SK-N-DZ (cell line): ENCODE results near the gene PDILT. TPM values are rescaled to one million over a fixed set of nuclear protein-coding genes. Genes with fewer than 3 reads are reported as not detected.
"Not testable (repeated sequence)": the region's sequence is repeated elsewhere in the genome, so short reads cannot be mapped to it uniquely, and the experiment has no call there.

Experiments
- DNase-seq: peaks from one replicate; pipeline ENCODE4 v3.0.0-alpha.2; 2015; ENCODE audit warnings: low spot score
- polyA plus RNA-seq, 2 experiments: library from polyadenylated mRNA; depleted of rRNA; stranded (reverse); fragments of >200 nt; gene quantifications; 2 replicates each; pipeline ENCODE4 v1.2.3, GENCODE V29; 2014

PDILT gene, protein sequence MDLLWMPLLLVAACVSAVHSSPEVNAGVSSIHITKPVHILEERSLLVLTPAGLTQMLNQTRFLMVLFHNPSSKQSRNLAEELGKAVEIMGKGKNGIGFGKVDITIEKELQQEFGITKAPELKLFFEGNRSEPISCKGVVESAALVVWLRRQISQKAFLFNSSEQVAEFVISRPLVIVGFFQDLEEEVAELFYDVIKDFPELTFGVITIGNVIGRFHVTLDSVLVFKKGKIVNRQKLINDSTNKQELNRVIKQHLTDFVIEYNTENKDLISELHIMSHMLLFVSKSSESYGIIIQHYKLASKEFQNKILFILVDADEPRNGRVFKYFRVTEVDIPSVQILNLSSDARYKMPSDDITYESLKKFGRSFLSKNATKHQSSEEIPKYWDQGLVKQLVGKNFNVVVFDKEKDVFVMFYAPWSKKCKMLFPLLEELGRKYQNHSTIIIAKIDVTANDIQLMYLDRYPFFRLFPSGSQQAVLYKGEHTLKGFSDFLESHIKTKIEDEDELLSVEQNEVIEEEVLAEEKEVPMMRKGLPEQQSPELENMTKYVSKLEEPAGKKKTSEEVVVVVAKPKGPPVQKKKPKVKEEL
- polyA plus RNA-seq (2014; cell fraction: cytosol; rRNA removed), result not detected in 2 replicates
- polyA plus RNA-seq (2014; cell fraction: nucleus; rRNA removed), result not detected in 2 replicates

DNA sequence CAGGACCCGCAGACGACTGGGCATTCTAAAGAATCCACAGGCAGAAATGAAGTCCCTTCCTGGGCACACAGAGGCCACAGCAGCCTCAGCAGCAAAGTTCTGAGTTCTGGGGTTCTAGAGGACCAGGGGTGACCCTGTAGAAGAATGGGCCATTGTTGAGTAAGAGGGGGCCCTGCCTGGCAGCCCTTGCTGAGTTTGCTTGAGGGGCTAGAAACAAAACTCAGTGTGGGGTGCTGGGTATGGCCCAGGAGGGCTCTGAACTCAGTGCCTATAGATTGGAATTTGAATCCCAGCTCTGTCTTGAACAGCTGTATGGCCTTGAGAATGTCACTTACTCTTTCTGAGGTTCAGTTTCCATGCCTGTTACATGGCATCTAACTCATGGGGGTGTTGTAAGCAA lies at the start of gene PDILT:
Gene PDILT, minus strand, starts transcription at position 101 of the 400 bp plus-strand sequence. CDS start 5,437 bp downstream, outside the sequence.
- DNase-seq, result no peak

DNA sequence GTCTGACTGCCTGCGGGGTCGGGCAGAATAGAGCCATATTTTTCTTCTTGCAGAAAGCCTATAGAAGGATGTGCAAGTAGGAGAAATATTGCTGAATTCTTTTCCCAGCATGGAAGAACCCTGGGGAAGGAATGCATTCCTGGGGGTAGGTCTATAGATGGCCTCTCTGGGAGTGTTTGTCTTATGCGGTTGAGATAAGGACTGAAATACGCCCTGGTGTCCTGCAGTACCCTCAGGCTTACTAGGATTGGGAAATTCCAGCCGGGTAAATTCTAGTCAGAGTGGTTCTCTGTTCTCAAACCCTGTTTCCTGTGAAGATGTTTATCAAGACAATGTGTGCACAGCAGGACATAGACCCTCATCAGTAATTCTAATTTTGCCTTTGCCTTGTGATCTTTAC lies 49.1 kb upstream of the PDILT start:
- not testable (repeated sequence) for DNase-seq

DNA sequence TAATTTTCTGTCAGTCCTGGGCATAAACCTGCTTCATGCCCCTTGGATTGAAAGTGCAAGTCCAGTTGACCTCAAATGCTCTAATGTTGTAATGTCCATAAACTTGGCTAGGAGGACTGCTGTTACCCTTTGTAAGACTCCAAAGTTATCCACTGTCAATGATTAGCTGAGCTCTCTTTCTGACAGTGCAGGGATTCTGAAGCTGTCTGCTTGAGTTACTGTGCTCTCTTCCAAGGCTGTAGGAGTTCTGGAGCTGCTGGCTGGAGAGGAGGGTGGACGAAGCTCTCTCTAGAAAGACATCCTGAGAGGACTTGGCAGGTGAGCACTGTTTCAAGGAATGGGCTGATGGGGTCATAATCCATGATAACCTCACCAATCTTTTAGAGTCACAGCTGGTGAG lies 46.8 kb upstream of the PDILT start, which contains the start of gene ACSM2A:
Gene ACSM2A, plus strand, starts transcription at position 158 of the 400 bp plus-strand sequence. CDS start 8,594 bp downstream, outside the sequence.
- not testable (repeated sequence) for DNase-seq

DNA sequence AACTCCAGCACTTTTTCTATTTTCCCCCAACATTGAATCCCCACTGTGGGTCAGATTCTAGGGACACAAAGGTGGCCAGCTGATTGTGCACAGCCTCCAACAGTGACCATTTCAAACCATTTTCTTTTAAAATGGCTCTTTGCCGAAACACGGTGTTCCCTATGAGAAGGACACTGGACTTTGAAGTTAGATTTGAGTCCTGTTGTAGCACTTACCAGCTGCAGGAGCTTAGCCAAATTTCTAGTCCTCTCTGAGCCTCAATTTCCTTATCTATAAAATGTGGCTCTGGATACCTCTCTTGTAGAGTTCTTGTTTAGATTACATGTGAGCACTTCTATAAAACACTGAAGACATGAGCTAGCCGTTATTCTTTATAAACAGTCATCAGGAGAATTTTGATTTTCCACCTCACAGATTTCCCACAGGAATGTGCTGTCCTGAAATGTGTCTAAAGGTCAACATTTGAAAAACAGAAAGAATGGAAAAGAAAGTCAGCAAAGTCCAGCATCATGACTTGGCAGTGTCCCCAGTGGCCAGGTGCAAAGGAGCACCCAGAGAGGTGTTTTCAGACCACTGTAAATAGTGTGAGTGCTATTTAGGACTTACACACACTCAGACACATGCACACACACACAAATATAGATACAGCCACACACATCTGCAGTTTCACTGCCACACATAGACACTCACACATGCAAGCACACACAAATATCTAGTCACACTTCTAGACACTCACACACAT lies 42.3 kb upstream of the PDILT start:
- not testable (repeated sequence) for DNase-seq

DNA sequence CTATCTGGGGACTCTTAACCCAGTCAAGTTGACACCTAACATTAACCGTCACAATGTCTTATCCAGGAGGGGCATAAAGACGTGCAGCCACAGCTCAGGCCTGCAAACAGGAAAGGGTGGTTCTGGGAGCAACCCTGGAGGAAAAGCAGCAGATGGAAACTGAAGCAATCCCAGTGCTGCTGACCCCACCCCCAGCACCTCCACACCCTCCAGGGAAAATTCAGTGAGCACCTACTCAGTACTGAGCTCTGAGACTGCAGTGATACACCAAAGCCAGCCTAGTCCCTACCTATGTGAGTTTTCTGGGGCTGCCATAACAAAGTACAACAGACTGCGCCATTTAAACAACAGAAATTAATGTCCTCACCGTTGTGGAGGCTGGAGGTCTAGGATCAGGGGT lies 37.3 kb upstream of the PDILT start:
- not testable (repeated sequence) for DNase-seq

DNA sequence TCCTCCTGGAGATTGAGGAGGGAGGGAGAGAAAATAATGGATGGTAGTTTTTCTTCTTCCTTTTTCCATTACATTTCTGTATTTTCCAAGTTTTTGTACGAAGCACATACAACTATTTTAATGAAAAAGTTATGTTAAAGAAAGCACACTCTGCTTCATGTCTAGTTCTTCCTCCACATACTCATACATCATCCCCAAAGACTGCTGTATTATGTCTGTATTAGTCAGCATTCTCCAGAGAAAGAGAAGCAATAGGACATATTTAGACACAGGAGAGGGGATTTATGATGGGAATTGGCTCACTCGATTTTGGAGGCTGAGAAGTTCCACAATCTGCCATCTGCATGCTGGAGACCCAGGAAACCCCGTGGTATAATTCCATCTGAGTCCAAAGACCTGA lies 36.7 kb upstream of the PDILT start:
- no peak for DNase-seq

DNA sequence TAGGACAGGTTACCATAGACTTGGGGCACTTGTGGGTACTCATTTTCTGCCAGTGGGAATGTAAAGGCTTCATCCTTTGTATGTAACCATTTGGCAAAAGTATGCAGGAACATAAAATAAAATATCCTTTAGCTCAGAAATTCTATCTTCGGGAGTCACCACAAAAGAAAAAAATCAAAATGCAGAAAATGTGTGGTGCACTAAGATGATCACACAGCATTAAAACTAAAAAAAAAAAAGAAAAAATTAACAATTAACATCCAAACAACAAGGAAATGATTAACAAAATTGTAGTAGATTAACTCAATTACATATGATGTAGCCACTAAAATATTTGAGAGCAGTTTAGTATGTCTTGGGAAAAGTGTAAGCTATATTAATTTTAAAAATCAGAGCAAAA lies 36.2 kb upstream of the PDILT start:
- DNase-seq, result not testable (repeated sequence)

DNA sequence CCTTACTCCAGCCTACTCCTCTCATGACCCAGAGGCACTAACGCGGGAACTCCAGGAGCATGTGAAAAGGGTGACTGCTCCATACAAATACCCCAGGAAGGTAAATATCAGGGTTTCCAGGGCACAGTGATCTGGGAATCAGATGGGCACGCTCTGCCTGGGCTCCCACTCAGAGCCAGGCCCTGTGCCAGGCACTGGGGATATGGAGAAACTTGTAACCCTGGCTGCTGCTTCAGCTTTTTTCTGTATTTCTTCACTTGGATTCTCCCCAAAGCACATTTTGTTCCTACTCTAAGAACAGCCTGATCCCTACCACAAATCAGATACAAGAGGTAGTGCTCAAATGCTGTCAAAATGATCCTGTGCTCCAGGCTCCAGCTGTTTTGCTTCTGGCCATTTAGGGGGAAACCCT lies 35.3 kb upstream of the PDILT start:
- not testable (repeated sequence) for DNase-seq

DNA sequence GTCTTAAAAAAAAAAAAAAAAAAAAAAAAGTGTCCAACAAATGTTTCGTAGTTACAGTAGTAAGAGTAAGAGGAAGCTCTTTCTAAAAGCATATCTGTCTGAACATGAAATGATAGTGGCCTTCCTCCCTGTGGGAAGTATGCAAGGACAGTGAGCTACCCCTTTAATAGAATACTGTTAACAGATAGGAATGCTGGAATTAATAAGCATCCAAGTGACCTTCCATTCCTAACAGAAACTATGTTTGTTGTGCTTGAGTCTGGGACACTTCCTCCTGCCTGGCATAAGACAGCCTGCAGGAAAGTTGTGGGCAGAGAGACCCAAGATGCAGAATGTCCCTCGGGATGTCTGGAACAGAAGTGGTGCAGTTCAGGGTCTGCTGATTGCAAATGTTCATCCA lies 34.4 kb upstream of the PDILT start:
- DNase-seq, result not testable (repeated sequence)

DNA sequence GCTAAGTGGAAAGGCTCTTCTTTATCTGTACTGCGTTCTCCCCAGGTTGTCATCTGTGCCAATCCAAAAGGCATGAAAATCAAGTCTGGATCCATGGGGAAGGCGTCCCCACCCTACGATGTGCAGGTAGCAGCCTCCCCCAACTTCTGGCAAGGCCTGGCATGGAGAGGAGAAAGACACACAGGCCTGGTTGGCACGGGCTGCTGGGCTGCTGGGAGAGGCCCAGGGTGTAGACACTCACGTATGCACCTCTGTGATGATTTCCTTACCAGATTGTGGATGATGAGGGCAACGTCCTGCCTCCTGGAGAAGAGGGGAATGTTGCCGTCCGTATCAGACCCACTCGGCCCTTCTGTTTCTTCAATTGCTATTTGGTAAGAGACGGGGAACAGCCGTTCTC lies 26.4 kb upstream of the PDILT start:
- DNase-seq, result no peak

DNA sequence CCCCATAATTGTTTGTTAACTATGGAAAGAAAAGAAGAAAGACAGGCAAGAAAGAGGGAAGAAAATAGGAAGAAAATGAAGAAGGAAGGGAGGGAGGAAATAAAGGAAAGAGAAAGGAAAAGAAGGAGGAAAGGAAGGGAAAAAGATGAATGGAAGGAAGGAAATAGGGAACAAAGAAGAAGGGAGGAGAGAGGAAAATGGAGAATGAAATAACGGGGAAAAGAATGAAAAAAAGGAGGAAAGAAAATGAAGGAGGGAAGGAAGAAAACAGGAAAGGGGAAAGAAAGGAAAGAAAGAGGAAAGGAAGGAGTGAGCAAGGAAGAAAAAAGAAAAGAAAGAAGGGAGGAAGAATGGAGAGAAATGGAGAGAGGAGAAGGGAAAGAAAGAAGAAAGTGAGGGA lies 25.9 kb upstream of the PDILT start:
- not testable (repeated sequence) for DNase-seq

DNA sequence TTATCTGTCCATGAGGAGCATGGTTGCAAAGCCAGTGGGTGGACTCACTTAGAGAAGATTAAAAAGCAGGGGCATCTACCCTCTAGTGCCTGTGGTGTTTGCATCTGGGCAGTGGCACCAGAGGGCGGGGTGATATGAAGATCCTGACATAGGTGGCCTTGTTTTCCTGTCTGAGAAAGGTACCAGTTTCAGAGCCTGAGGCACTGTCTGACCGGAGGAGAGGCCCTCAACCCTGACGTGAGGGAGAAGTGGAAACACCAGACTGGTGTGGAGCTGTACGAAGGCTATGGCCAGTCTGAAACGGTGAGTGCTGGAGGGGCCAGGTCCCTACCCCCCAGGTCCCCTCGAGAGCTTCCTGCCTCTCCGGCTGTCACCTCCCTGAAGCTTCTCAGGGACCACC lies 25.0 kb upstream of the PDILT start:
- not testable (repeated sequence) for DNase-seq

DNA sequence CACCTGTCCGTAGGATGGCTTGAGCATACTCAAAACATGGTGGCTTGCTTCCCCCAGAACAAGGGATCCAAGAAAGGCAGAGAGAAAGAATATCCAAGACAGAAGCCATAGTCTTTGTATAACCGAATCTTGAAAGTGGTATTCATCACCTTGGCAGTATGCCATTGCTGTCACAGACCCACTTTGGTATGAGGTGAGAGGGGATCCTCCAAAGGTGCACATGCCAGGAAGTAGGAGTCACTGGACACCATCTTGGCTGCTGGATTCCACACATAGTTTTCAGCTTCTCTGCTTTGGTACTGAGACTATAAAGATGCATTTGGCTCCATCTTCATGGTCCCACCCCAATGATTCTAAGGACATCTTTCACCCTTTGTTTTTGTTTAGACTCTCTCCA lies 22.9 kb upstream of the PDILT start:
- not testable (repeated sequence) for DNase-seq

DNA sequence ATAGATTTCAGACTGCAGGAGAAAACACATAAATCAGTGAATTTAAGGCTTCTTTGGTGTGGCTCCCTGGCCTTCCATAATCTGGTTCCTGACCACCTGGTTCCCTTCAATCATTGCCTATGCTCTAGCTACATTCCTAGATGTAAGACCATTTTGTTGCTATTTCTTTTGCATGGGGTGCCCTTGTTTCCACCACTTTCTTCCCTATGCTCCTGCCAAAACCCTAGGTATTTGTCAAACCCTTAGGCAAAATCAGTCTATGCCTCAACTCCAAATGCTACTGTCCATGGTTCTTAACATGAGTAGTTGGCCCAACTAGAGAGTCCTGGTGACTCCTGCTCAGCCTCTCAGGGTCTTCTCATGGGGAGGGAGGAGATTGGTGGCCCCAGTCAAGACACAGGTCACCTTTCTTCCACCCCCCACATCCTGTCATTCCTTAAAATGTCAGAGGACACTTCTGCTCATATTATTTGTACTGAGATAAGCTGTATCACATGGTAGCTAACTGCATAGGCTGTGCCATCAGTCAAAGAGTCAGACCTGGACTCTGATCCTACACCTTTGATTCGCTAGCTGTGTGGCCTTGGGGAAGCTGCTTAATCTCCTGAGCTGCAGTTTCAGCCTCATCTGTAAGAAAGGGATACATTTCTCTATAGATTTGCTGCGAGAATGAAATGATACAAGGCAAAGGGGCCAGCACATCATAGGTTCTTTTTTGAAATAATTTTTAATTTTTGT lies 19.8 kb upstream of the PDILT start:
- DNase-seq, result no peak

DNA sequence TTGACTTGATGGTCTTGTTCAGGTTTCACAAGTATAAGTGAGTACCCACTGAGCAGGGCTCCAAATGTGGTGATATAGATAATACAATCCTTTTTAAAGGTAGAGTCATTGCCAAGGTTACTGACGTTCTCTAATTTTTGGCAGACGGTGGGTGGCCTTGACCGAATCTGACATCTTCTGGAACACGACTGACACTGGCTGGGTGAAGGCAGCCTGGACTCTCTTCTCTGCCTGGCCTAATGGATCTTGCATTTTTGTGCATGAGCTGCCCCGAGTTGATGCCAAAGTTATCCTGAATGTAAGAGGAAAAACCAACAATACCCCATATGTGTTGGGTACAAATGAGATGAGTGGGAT lies 19.2 kb upstream of the PDILT start:
- not testable (repeated sequence) for DNase-seq

DNA sequence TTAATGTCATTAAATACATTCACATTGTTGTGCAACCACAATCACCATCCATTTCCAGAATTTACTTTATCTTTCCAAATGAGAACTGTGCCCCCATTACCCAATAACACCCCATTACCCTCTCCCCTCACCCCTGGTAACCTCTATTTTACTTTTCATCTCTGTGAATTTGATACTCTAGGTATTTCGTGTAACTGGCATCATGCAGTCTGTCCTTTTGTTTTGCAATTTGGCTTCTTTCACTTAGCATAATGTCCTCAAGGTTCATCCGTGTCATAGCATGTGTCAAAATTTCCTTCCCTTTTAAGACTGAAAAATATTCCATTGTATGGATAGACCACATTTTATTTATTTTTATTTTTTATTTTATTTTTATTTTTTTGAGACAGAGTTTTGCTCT lies 17.2 kb upstream of the PDILT start:
- not testable (repeated sequence) for DNase-seq

DNA sequence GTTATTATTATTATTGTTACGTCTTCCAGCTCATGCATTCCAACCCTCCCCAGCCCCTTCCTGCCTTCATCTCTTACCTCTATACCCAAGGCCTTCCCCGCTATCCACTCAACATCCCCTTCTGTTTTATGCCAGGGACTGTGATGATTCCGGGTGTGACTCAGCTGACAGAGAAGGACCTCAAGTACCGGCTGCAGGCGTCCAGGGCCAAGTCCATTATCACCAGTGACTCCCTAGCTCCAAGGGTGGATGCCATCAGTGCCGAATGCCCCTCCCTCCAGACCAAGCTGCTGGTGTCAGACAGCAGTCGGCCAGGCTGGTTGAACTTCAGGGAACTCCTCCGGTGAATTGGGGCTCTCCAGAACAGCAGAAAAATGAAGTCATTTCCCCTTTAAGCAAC lies 14.6 kb upstream of the PDILT start:
- DNase-seq, result not testable (repeated sequence)

DNA sequence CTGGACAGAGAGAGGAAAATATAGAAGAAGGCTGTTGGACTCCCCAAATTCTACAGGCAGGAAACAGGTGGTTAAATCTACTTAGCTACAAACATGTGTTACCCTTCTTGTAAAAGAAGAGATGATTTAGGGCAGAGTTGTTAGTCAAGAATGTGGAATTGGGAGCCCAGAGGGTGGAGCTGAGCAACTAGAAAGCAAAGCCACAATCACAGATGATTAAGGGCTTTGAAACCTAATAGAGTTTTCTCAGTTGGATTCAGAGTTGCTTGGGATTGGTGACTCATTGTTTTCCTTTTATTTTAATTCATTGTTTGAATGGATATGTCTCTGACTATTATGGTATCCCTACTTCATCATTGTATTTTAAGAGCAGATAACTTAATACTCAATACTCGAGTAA lies 11.0 kb upstream of the PDILT start:
- no peak for DNase-seq

DNA sequence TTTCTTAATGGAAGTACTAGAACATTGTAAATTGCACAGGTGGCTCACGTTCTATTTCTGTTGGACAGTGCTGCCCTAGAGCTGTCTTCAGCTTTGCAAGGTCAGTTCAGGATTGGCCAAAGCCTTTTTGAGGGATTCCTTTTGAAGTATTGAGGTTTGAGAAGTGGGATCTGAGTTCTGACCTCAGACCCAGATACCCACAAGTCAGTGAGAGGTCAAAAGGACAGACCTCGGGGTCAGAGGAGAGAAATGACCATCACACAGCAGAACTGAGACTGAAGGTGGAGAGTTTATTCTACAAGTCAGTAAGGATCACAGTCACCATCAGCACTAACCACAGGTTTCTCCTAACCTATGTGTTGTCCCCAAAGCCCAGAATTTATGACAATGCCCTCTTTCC lies 6.5 kb upstream of the PDILT start:
- DNase-seq, result no peak

DNA sequence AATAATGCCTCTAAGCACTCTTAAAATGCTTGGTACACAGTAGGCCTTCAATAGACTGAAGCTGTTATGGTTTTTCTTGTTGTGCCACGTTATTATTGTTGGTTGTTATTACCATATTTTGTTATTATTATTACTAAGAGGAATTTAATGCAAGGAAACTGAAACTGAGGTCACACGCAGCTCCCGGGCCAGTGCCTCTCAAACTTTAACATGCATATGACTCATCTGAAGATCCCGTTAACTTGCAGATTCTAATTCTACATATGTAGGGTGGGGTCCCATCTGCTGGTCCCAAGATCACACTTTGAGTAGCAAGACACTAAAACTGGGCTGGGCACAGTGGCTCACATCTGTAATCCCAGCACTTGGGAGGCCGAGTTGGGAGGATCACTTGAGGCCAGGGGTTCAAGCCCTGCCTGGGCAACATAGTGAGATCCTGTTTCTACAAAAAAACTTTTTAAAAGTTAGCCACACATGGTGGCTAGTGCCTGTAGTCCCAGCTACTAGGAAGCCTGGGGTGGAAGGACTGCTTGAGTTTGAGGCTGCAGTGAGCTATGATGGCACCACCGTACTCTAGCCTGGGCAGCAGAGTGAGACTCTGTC lies 5.7 kb upstream of the PDILT start:
- DNase-seq, result no peak
